IMR-90 (cell line): ENCODE measurements around the gene ITSN1. TPM values are rescaled to one million over a fixed set of nuclear protein-coding genes. Genes with fewer than 3 reads are reported as not detected.

Source experiments
- ATAC-seq: fragments of 200-7000 bp; cut with Tn5 transposase; 2 replicates; pipeline ENCODE4 v1.9.1; 2020; ENCODE audit warnings: low read depth, mild to moderate bottlenecking, moderate library complexity
- BruUV-seq: library from RNA; stranded (reverse); fragments of 400-500 nt; replicated peaks from 2 replicates; lab custom pipeline; 2021; lab: Mats Ljungman, UMichigan
- CTCF ChIA-PET: fragments of 300-600 bp; formaldehyde crosslinking; extraction: SDS; loops from one replicate; lab custom pipeline; 2021; ENCODE audit warnings: antibody characterized with exemption; lab: Yijun Ruan, JAX
- POLR2A ChIA-PET: fragments of 300-600 bp; sonication (Branson Sonifier 250); formaldehyde crosslinking; loops from one replicate; lab custom pipeline; 2022; ENCODE audit warnings: antibody characterized with exemption; ENCODE audit not compliant: unreplicated experiment; lab: Charles Lee
- DNase-seq: peaks from one replicate; pipeline ENCODE4 v3.0.0; 2013
- H2AFZ ChIP-seq: replicated peaks from 2 replicates; pipeline ENCODE3; 2013; ENCODE audit warnings: low read length, mild to moderate bottlenecking; ENCODE audit not compliant: poor library complexity
- H2AK5ac ChIP-seq: 2 replicates; pipeline ENCODE4 v1.6.1; 2013; ENCODE audit warnings: low read depth, low read length, inconsistent platforms
- H2AK9ac ChIP-seq: replicated peaks from 2 replicates; pipeline ENCODE3; 2013; ENCODE audit warnings: mild to moderate bottlenecking, low read depth, low read length, moderate library complexity; ENCODE audit not compliant: poor library complexity
- H2BK120ac ChIP-seq: 2 replicates; pipeline ENCODE4 v1.6.1; 2013; ENCODE audit warnings: low read depth, low read length, inconsistent platforms
- H2BK15ac ChIP-seq: 3 replicates; pipeline ENCODE4 v1.6.1; 2013; ENCODE audit warnings: low read depth, low read length, inconsistent platforms
- H2BK20ac ChIP-seq: 2 replicates; pipeline ENCODE4 v1.6.1; 2013; ENCODE audit warnings: low read depth, mild to moderate bottlenecking, inconsistent platforms, low read length, moderate library complexity
- H2BK5ac ChIP-seq: 2 replicates; pipeline ENCODE4 v1.6.1; 2013; ENCODE audit warnings: mild to moderate bottlenecking, low read depth, low read length, inconsistent platforms; ENCODE audit not compliant: poor library complexity, severe bottlenecking
- H3K14ac ChIP-seq: replicated peaks from 2 replicates; pipeline ENCODE4 v1.6.1; 2013; ENCODE audit warnings: low read depth, low read length, inconsistent platforms
- H3K18ac ChIP-seq: 2 replicates; pipeline ENCODE4 v1.6.1; 2013; ENCODE audit warnings: low read depth, low read length, control low read depth
- H3K23ac ChIP-seq: 2 replicates; pipeline ENCODE4 v1.6.1; 2013; ENCODE audit warnings: low read depth, low read length, inconsistent platforms
- H3K27ac ChIP-seq: 2 replicates; pipeline ENCODE4 v1.5.1; 2013; ENCODE audit warnings: mild to moderate bottlenecking, control low read depth, low read length; ENCODE audit not compliant: insufficient read depth
- H3K27me3 ChIP-seq: 2 replicates; pipeline ENCODE4 v1.6.1; 2013; ENCODE audit warnings: low read length; ENCODE audit not compliant: control insufficient read depth, insufficient read depth
- H3K36me3 ChIP-seq: 2 replicates; pipeline ENCODE4 v1.6.1; 2013; ENCODE audit warnings: low read length, mixed read lengths; ENCODE audit not compliant: control insufficient read depth, insufficient read depth
- H3K4ac ChIP-seq: 2 replicates; pipeline ENCODE4 v1.6.1; 2013; ENCODE audit warnings: low read depth, low read length, inconsistent platforms
- H3K4me1 ChIP-seq: 2 replicates; pipeline ENCODE4 v1.6.1; 2013; ENCODE audit warnings: low read length, mixed read lengths; ENCODE audit not compliant: control insufficient read depth, insufficient read depth
- H3K4me2 ChIP-seq: 2 replicates; pipeline ENCODE4 v1.6.1; 2013; ENCODE audit warnings: low read depth, mild to moderate bottlenecking, control low read depth, low read length, moderate library complexity
- H3K4me3 ChIP-seq: 2 replicates; pipeline ENCODE4 v1.5.1; 2013; ENCODE audit warnings: low read depth, mild to moderate bottlenecking, control low read depth, low read length, moderate library complexity; ENCODE audit not compliant: insufficient read depth
- H3K56ac ChIP-seq: 2 replicates; pipeline ENCODE4 v1.6.1; 2013; ENCODE audit warnings: low read length, inconsistent platforms; ENCODE audit not compliant: insufficient read depth; ENCODE audit errors: extremely low read depth
- H3K79me1 ChIP-seq, 2 experiments: 2 replicates each; pipeline ENCODE4 v1.6.1; 2013; ENCODE audit warnings: low read length in 2 of 2, inconsistent platforms in 1 of 2, low read depth in 1 of 2
- H3K9ac ChIP-seq: 2 replicates; pipeline ENCODE4 v1.6.1; 2013; ENCODE audit warnings: low read depth, low read length, control low read depth
- H3K9me1 ChIP-seq: 2 replicates; pipeline ENCODE4 v1.6.1; 2013; ENCODE audit warnings: low read length, inconsistent platforms; ENCODE audit not compliant: insufficient read depth
- H3K9me3 ChIP-seq: 2 replicates; pipeline ENCODE4 v1.6.1; 2013; ENCODE audit warnings: low read length; ENCODE audit not compliant: control insufficient read depth, insufficient read depth
- H4K20me1 ChIP-seq: 2 replicates; pipeline ENCODE4 v1.6.1; 2013; ENCODE audit warnings: low read length, inconsistent platforms; ENCODE audit not compliant: insufficient read depth
- H4K5ac ChIP-seq: 2 replicates; pipeline ENCODE4 v1.6.1; 2013; ENCODE audit warnings: mild to moderate bottlenecking, low read depth, low read length, control low read depth
- H4K8ac ChIP-seq, 2 experiments: 2 replicates each; pipeline ENCODE4 v1.6.1; 2013; ENCODE audit warnings: low read depth in 2 of 2, low read length in 2 of 2, control low read depth in 1 of 2, inconsistent platforms in 1 of 2
- H4K91ac ChIP-seq: 2 replicates; pipeline ENCODE4 v1.6.1; 2013; ENCODE audit warnings: low read depth, low read length, inconsistent platforms; ENCODE audit not compliant: insufficient read depth
- CEBPB ChIP-seq: IDR thresholded peaks from 2 replicates; pipeline ENCODE4 v1.6.1; 2012; ENCODE audit warnings: low read depth, low read length, improper control_type of control experiment
- CTCF ChIP-seq: conservative IDR thresholded peaks from 2 replicates; pipeline ENCODE4 v1.5.1; 2012; ENCODE audit warnings: mild to moderate bottlenecking, low read depth, low read length, improper control_type of control experiment
- MAFK ChIP-seq: IDR thresholded peaks from 2 replicates; pipeline ENCODE4 v1.6.1; 2012; ENCODE audit warnings: low read depth, low read length, improper control_type of control experiment
- MAZ ChIP-seq: IDR thresholded peaks from 2 replicates; pipeline ENCODE4 v1.6.1; 2012; ENCODE audit warnings: low read depth, mild to moderate bottlenecking, low read length, improper control_type of control experiment, moderate library complexity, borderline replicate concordance
- MXI1 ChIP-seq: IDR thresholded peaks from 2 replicates; pipeline ENCODE4 v1.6.1; 2012; ENCODE audit warnings: low read depth, mild to moderate bottlenecking, low read length, moderate library complexity, borderline replicate concordance
- RCOR1 ChIP-seq: IDR thresholded peaks from 2 replicates; pipeline ENCODE4 v1.6.1; 2012; ENCODE audit warnings: mild to moderate bottlenecking, low read length, improper control_type of control experiment; ENCODE audit not compliant: insufficient replicate concordance
- USF2 ChIP-seq: fragments of 150-350 bp; IDR thresholded peaks from 2 replicates; pipeline ENCODE4 v1.6.1; 2017; ENCODE audit warnings: mild to moderate bottlenecking, antibody characterized with exemption, low read length, low read depth
- WGBS, 2 experiments: methylation state at CpG; one replicate each; pipeline versions ENCODE4 v1.1.5 to v1.1.7; 2013; ENCODE audit warnings: missing lambda C conversion rate in 2 of 2; ENCODE audit not compliant: insufficient read length in 1 of 2; ENCODE audit errors: extremely low coverage in 2 of 2; 5-methylcytosine and 5-hydroxymethylcytosine counted together
- dilution Hi-C: fragments of 300-500 bp; cut with HindIII; formaldehyde crosslinking; loops from one replicate; pipeline ENCODE4 v1.14.3; 2018; ENCODE audit warnings: low sequenced_read_pairs; ENCODE audit not compliant: unreplicated experiment
- in situ Hi-C: fragments of 300-500 bp; cut with MboI; formaldehyde crosslinking; loops from 3 replicates; pipeline ENCODE4 v1.14.3; 2019; ENCODE audit warnings: low sequenced_read_pairs, inconsistent platforms, mixed read lengths
- intact Hi-C: fragments of 100-400 bp; cut with micrococcal nuclease; formaldehyde crosslinking; loops from 2 replicates; pipeline ENCODE4 v1.10.0; 2022
- polyA plus RNA-seq, 3 experiments: library from polyadenylated mRNA; depleted of rRNA; stranded (reverse); fragments of >200 nt; gene quantifications; 2 replicates each; pipeline ENCODE4 v1.2.3, GENCODE V29; 2012; ENCODE audit warnings: low replicate concordance in 1 of 3
- total RNA-seq: library from RNA; depleted of rRNA; stranded (reverse); fragments of >200 nt; gene quantifications from 2 replicates; pipeline ENCODE4 v1.2.3, GENCODE V29; 2012

The ITSN1 gene
- total and polyA plus RNA-seq, 2 of the 4 experiments (the other 2 are of a cell fraction), result 45.4 to 62.0 TPM

GRCh38 chr21:33909756-33910155 lies 267.5 kb downstream of the ITSN1 start:
- TF ChIP-seq USF2 (no peak), RCOR1 (no peak), MAFK (no peak), MXI1 (no peak), CEBPB (no peak), CTCF (no peak), MAZ (no peak)
- ChIA-PET POLR2A (no interaction called here), CTCF (no interaction called here)
- Histone ChIP-seq H3K4me2 (no peak overlapping the region), H3K27me3 (no peaks in the 10 kb centered on the region), H2AK5ac (no peak overlapping the region), H4K91ac (no peak overlapping the region), H3K9me3 (no peaks in the 10 kb centered on the region), H2BK5ac (no peak overlapping the region), H4K20me1 (no peaks in the 10 kb centered on the region), H3K18ac (no peak overlapping the region), H3K9me1 (peaks cover 5% of the 10 kb centered on the region; the same call in 1 of the 2 replicates), H3K4me3 (no peak overlapping the region), H2BK20ac (no peak overlapping the region), H3K23ac (no peak overlapping the region), H3K27ac (no peak overlapping the region), H2AFZ (no peak overlapping the region), H3K79me1 (peaks cover 17 to 27% of the 10 kb centered on the region in 2 experiments), H3K9ac (no peak overlapping the region), H3K36me3 (peaks cover 42% of the 10 kb centered on the region), H4K5ac (no peak overlapping the region), H3K4ac (no peak overlapping the region), H3K56ac (no peak overlapping the region), H3K14ac (no peak overlapping the region), H3K4me1 (peaks cover 2% of the 10 kb centered on the region; the same call in 1 of the 2 replicates), H2BK15ac (no peak overlapping the region), H4K8ac (no peak overlapping the region), H2BK120ac (no peak overlapping the region), H2AK9ac (no peak overlapping the region)
- WGBS, 2 experiments, result 92% methylated on average over 3 of the region's 6 CpGs; no CpG with 5 or more reads in 1 of the 2 experiments
- in situ Hi-C loops (loop anchor here (25.0 kb wide), 1 partner anchor 703 kb away; the partner anchor contains the start of gene RCAN1), dilution Hi-C loops (no loop called here), intact Hi-C loops (no loop called here)
- DNase-seq (no peak), ATAC-seq (no peak)
- no TSS peak for BruUV-seq
